Liver (tissue), 9 donors: ENCODE measurements around the gene ELOB. TPM values are rescaled to one million over a fixed set of nuclear protein-coding genes. Genes with fewer than 3 reads are reported as not detected.

Experiments
- DNase-seq: peaks from one replicate; pipeline ENCODE4 v3.0.0-alpha.2; 2017; ENCODE audit warnings: low spot score
- H3K27ac ChIP-seq, 2 donors: one replicate each; pipeline ENCODE4 v1.7.0; 2013; ENCODE audit warnings: inconsistent platforms in 2 of 2, low read length in 2 of 2, control low read depth in 1 of 2, low read depth in 1 of 2, mild to moderate bottlenecking in 1 of 2
- H3K27me3 ChIP-seq, 4 donors: one replicate each; pipeline versions ENCODE4 v1.6.1 to v1.7.0; 2013; ENCODE audit warnings: low read length in 3 of 4, inconsistent platforms in 1 of 4, mild to moderate bottlenecking in 1 of 4, moderate library complexity in 1 of 4; ENCODE audit not compliant: control insufficient read depth in 4 of 4, insufficient read depth in 4 of 4
- H3K36me3 ChIP-seq, 4 donors: one replicate each; pipeline versions ENCODE4 v1.6.1 to v1.7.0; 2013; ENCODE audit warnings: low read length in 3 of 4, mild to moderate bottlenecking in 3 of 4, low read depth in 1 of 4, moderate library complexity in 1 of 4; ENCODE audit not compliant: control insufficient read depth in 4 of 4, insufficient read depth in 3 of 4
- H3K4me1 ChIP-seq, 4 donors: one replicate each; pipeline versions ENCODE4 v1.6.1 to v1.7.0; 2013; ENCODE audit warnings: low read length in 3 of 4, mild to moderate bottlenecking in 3 of 4, moderate library complexity in 1 of 4; ENCODE audit not compliant: control insufficient read depth in 4 of 4, insufficient read depth in 4 of 4
- H3K4me3 ChIP-seq, 3 donors: one replicate each; pipeline versions ENCODE4 v1.6.1 to v1.7.0; 2013; ENCODE audit warnings: low read length in 3 of 3, control low read depth in 1 of 3, low read depth in 1 of 3, mild to moderate bottlenecking in 1 of 3
- H3K9ac ChIP-seq, 2 donors: one replicate each; pipeline ENCODE4 v1.7.0; 2013; ENCODE audit warnings: low read length in 2 of 2, mild to moderate bottlenecking in 2 of 2, moderate library complexity in 2 of 2, control low read depth in 1 of 2, low read depth in 1 of 2
- H3K9me3 ChIP-seq, 4 donors: one replicate each; pipeline versions ENCODE4 v1.6.1 to v1.7.0; 2013; ENCODE audit warnings: low read length in 3 of 4; ENCODE audit not compliant: control insufficient read depth in 4 of 4
- EGR1 ChIP-seq, 2 donors: IDR thresholded peaks; 2 replicates each; pipeline ENCODE4 v1.6.1; 2016 to 2018; ENCODE audit warnings: antibody characterized with exemption in 2 of 2, low read depth in 2 of 2
- FOXA1 ChIP-seq: IDR thresholded peaks from 2 replicates; pipeline ENCODE4 v1.6.1; 2016; ENCODE audit warnings: antibody characterized with exemption
- FOXA2 ChIP-seq: IDR thresholded peaks from 2 replicates; pipeline ENCODE4 v1.6.1; 2016; ENCODE audit warnings: antibody characterized with exemption
- GABPA ChIP-seq, 2 donors: IDR thresholded peaks in 1 of 2; conservative IDR thresholded peaks in 1 of 2; 2 replicates each; pipeline ENCODE4 v1.6.1; 2016; ENCODE audit warnings: antibody characterized with exemption in 2 of 2, mild to moderate bottlenecking in 1 of 2, moderate library complexity in 1 of 2
- HNF4A ChIP-seq, 2 donors: conservative IDR thresholded peaks; 2 replicates each; pipeline ENCODE4 v1.6.1; 2016; ENCODE audit warnings: antibody characterized with exemption in 2 of 2, mild to moderate bottlenecking in 2 of 2
- HNF4G ChIP-seq: IDR thresholded peaks from 2 replicates; pipeline ENCODE4 v1.6.1; 2016; ENCODE audit warnings: antibody characterized with exemption
- JUND ChIP-seq, 2 donors: IDR thresholded peaks; 2 replicates each; pipeline ENCODE4 v1.6.1; 2016; ENCODE audit warnings: antibody characterized with exemption in 2 of 2
- NR2F2 ChIP-seq: IDR thresholded peaks from 2 replicates; pipeline ENCODE4 v1.6.1; 2016; ENCODE audit warnings: antibody characterized with exemption
- RAD21 ChIP-seq, 2 donors: IDR thresholded peaks; 2 replicates each; pipeline ENCODE4 v1.6.1; 2016; ENCODE audit warnings: antibody characterized with exemption in 2 of 2, mild to moderate bottlenecking in 2 of 2
- RXRA ChIP-seq, 2 donors: IDR thresholded peaks; 2 replicates each; pipeline ENCODE4 v1.6.1; 2017 to 2018; ENCODE audit warnings: antibody characterized with exemption in 2 of 2, mild to moderate bottlenecking in 1 of 2
- SP1 ChIP-seq: IDR thresholded peaks from 2 replicates; pipeline ENCODE4 v1.6.1; 2018; ENCODE audit warnings: antibody characterized with exemption, mild to moderate bottlenecking
- TAF1 ChIP-seq: conservative IDR thresholded peaks from 2 replicates; pipeline ENCODE4 v1.6.1; 2016; ENCODE audit warnings: antibody characterized with exemption, mild to moderate bottlenecking
- YY1 ChIP-seq: IDR thresholded peaks from 2 replicates; pipeline ENCODE4 v1.6.1; 2016; ENCODE audit warnings: antibody characterized with exemption, mild to moderate bottlenecking
- WGBS: extraction: QIAGEN DNeasy Blood & Tissue Kit; methylation state at CpG from one replicate; pipeline ENCODE4 v1.1.7; 2013; 5-methylcytosine and 5-hydroxymethylcytosine counted together
- polyA plus RNA-seq, 2 donors: library from polyadenylated mRNA; stranded (reverse) in 1 of 2; unstranded in 1 of 2; fragments of 200-250 nt in 1 of 2; fragments of >200 nt in 1 of 2; fragmentation: Nextera tagmentation in 1 of 2; extraction: Ambion mirVana in 1 of 2; gene quantifications; one replicate each; pipeline versions ENCODE4 v1.2.1 to v1.2.3, GENCODE V29; 2013 to 2015
- total RNA-seq, 2 donors: library from RNA; depleted of rRNA; stranded (reverse); fragments of >200 nt; gene quantifications; one replicate each; pipeline ENCODE4 v1.2.3, GENCODE V29; 2014
- TF ChIP-seq, protein P1 (sequence below): IDR thresholded peaks from 2 replicates; pipeline ENCODE4 v1.6.1; 2016; ENCODE audit warnings: antibody characterized with exemption, mild to moderate bottlenecking
- TF ChIP-seq, protein P2 (sequence below): IDR thresholded peaks from 2 replicates; pipeline ENCODE4 v1.6.1; 2016; ENCODE audit warnings: antibody characterized with exemption
- TF ChIP-seq, protein P3 (sequence below): IDR thresholded peaks from 2 replicates; pipeline ENCODE4 v1.6.1; 2016; ENCODE audit warnings: antibody characterized with exemption
- TF ChIP-seq, protein P4 (sequence below): fragments of 150-350 bp; IDR thresholded peaks from 2 replicates; pipeline ENCODE4 v1.5.1; 2017; ENCODE audit warnings: improper control_type of control experiment, low read depth, low read length; ENCODE audit not compliant: missing input control
- TF ChIP-seq, protein P5 (sequence below): IDR thresholded peaks from 2 replicates; pipeline ENCODE4 v1.6.1; 2016; ENCODE audit warnings: antibody characterized with exemption
- donor health status: healthy.
- donor health status: healthy.
- donor health status: healthy.
- donor health status: healthy.
- donor health status: healthy.

The ELOB gene
- total and polyA plus RNA-seq, 4 donors: 114 to 395 (median 313) TPM

DNA sequence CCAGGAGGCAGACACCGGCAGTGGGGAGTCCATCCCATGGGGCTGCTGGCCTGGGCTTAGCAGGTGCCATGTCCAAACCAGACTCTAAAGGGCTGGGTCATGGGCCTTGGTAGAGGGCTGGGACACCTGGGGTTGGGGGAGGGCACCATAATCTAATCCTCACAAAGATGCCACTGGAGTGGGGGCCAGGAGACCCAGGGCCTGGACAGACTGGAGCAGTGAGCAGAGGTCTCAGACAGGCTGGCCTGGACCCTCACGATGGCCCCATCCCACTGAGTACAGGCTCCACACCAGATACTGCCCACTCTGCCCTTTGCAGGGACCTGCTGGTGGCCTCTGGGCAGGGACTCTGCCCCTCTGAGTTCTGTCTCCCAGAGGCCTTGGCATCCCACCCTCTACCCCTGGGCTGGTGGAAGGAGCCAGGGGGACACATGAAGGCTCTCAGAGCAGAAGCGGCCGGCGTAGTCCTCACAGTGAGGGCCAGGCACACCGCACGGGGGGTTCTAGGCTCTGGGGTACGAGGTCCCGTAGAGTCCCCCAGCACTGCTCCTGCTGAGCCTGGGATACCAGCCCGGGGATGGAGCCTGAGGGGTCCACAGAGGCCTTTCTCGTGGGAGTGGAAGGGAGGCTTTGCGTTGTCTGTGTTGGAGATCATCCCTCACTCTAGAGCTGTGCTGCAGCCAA lies 34.6 kb downstream of the ELOB start:
- WGBS: 96% methylated on average over 12 of the region's 12 CpGs

DNA sequence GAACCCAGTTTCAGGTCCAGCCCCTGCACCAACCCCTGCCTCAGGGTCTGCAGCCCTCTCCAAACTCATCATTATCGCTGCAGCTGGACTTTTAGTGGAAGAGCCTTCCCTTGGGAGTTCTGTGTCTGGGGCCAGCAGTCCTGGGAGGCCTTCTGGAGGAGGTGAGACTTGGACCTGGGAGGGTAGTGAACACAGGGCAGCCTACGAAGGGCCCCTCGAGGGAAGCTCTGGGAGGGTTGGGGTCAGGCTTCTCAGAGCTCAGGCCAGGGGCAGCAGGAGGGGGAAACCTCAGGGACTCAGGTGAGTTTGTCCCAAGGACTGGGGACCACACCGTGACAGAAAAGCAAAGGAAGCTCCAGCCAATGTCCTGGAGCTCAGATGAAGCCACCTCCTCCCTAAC lies 35.9 kb downstream of the ELOB start:
- H3K36me3 ChIP-seq: no peaks in the 10 kb centered on the region
- TF ChIP-seq, protein P1, sequence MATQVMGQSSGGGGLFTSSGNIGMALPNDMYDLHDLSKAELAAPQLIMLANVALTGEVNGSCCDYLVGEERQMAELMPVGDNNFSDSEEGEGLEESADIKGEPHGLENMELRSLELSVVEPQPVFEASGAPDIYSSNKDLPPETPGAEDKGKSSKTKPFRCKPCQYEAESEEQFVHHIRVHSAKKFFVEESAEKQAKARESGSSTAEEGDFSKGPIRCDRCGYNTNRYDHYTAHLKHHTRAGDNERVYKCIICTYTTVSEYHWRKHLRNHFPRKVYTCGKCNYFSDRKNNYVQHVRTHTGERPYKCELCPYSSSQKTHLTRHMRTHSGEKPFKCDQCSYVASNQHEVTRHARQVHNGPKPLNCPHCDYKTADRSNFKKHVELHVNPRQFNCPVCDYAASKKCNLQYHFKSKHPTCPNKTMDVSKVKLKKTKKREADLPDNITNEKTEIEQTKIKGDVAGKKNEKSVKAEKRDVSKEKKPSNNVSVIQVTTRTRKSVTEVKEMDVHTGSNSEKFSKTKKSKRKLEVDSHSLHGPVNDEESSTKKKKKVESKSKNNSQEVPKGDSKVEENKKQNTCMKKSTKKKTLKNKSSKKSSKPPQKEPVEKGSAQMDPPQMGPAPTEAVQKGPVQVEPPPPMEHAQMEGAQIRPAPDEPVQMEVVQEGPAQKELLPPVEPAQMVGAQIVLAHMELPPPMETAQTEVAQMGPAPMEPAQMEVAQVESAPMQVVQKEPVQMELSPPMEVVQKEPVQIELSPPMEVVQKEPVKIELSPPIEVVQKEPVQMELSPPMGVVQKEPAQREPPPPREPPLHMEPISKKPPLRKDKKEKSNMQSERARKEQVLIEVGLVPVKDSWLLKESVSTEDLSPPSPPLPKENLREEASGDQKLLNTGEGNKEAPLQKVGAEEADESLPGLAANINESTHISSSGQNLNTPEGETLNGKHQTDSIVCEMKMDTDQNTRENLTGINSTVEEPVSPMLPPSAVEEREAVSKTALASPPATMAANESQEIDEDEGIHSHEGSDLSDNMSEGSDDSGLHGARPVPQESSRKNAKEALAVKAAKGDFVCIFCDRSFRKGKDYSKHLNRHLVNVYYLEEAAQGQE: no peak
- no peak for TF ChIP-seq GABPA (IDR thresholded peaks at IDR 0.05 in 1 of 2, conservative IDR thresholded peaks at IDR 0.05 in 1 of 2)
- no peak for TF ChIP-seq FOXA2
- TF ChIP-seq HNF4A (conservative IDR thresholded peaks at IDR 0.05): no peak
- TF ChIP-seq, protein P2, sequence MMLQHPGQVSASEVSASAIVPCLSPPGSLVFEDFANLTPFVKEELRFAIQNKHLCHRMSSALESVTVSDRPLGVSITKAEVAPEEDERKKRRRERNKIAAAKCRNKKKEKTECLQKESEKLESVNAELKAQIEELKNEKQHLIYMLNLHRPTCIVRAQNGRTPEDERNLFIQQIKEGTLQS: no peak
- TF ChIP-seq, protein P3, sequence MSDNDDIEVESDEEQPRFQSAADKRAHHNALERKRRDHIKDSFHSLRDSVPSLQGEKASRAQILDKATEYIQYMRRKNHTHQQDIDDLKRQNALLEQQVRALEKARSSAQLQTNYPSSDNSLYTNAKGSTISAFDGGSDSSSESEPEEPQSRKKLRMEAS: no peak
- TF ChIP-seq EGR1 (IDR thresholded peaks at IDR 0.05; ENCODE audit: low read depth in 2 of 2): no peak
- TF ChIP-seq RXRA (IDR thresholded peaks at IDR 0.05): no peak
- TF ChIP-seq RAD21 (IDR thresholded peaks at IDR 0.05): no peak
- no peak for TF ChIP-seq TAF1
- no peak for TF ChIP-seq JUND (IDR thresholded peaks at IDR 0.05)
- TF ChIP-seq HNF4G: no peak
- TF ChIP-seq NR2F2: no peak
- no peak for TF ChIP-seq SP1
- TF ChIP-seq, protein P4, sequence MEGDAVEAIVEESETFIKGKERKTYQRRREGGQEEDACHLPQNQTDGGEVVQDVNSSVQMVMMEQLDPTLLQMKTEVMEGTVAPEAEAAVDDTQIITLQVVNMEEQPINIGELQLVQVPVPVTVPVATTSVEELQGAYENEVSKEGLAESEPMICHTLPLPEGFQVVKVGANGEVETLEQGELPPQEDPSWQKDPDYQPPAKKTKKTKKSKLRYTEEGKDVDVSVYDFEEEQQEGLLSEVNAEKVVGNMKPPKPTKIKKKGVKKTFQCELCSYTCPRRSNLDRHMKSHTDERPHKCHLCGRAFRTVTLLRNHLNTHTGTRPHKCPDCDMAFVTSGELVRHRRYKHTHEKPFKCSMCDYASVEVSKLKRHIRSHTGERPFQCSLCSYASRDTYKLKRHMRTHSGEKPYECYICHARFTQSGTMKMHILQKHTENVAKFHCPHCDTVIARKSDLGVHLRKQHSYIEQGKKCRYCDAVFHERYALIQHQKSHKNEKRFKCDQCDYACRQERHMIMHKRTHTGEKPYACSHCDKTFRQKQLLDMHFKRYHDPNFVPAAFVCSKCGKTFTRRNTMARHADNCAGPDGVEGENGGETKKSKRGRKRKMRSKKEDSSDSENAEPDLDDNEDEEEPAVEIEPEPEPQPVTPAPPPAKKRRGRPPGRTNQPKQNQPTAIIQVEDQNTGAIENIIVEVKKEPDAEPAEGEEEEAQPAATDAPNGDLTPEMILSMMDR: no peak
- no peak for TF ChIP-seq FOXA1
- no peak for TF ChIP-seq YY1
- TF ChIP-seq, protein P5, sequence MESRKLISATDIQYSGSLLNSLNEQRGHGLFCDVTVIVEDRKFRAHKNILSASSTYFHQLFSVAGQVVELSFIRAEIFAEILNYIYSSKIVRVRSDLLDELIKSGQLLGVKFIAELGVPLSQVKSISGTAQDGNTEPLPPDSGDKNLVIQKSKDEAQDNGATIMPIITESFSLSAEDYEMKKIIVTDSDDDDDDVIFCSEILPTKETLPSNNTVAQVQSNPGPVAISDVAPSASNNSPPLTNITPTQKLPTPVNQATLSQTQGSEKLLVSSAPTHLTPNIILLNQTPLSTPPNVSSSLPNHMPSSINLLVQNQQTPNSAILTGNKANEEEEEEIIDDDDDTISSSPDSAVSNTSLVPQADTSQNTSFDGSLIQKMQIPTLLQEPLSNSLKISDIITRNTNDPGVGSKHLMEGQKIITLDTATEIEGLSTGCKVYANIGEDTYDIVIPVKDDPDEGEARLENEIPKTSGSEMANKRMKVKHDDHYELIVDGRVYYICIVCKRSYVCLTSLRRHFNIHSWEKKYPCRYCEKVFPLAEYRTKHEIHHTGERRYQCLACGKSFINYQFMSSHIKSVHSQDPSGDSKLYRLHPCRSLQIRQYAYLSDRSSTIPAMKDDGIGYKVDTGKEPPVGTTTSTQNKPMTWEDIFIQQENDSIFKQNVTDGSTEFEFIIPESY: no peak
- H3K4me3 ChIP-seq: no peak overlapping the region

More for the DNA sequence above, 34.6 kb downstream of the ELOB start:
- Histone ChIP-seq H3K4me3 (no peak overlapping the region), H3K9ac (no peak overlapping the region), H3K27ac (no peak overlapping the region), H3K4me1 (no peaks in the 10 kb centered on the region), H3K9me3 (no peaks in the 10 kb centered on the region), H3K27me3 (no peaks in the 10 kb centered on the region), H3K36me3 (no peaks in the 10 kb centered on the region)
- TF ChIP-seq, protein P4: no peak
- DNase-seq: no peak

More for the DNA sequence above, 35.9 kb downstream of the ELOB start:
- Histone ChIP-seq H3K9me3 (no peaks in the 10 kb centered on the region), H3K27ac (no peak overlapping the region), H3K9ac (no peak overlapping the region), H3K4me1 (no peaks in the 10 kb centered on the region), H3K27me3 (no peaks in the 10 kb centered on the region)
- 94% methylated on average over 4 of the region's 4 CpGs for WGBS
- DNase-seq: no peak
